WTC11 (cell line): ENCODE data around the gene IL1RAPL2.

Experiments used
- ATF3 ChIP-seq: sonication (generic); formaldehyde crosslinking; conservative IDR thresholded peaks from 2 replicates; pipeline ENCODE4 v1.8.1; 2022; ENCODE audit warnings: mild to moderate bottlenecking, missing genetic modification reagents
- ATF6 ChIP-seq: sonication (generic); formaldehyde crosslinking; IDR thresholded peaks from 2 replicates; pipeline ENCODE4 v1.8.1; 2023; ENCODE audit warnings: mild to moderate bottlenecking, missing genetic modification reagents
- CTCF ChIP-seq: fragments of 200-600 bp; IDR thresholded peaks from 2 replicates; pipeline ENCODE4 v1.8.0; 2022; ENCODE audit warnings: antibody characterized with exemption
- JAZF1 ChIP-seq: fragments of 250-450 bp; sonication (Bioruptor Pico); IDR thresholded peaks from 2 replicates; pipeline ENCODE4 v1.9.0; 2021; ENCODE audit warnings: moderate library complexity, mild to moderate bottlenecking, inconsistent platforms
- JUN ChIP-seq: sonication (generic); formaldehyde crosslinking; IDR thresholded peaks from 2 replicates; pipeline ENCODE4 v1.8.0; 2023; ENCODE audit warnings: mild to moderate bottlenecking, missing genetic modification reagents
- MAX ChIP-seq: sonication (generic); formaldehyde crosslinking; IDR thresholded peaks from 2 replicates; pipeline ENCODE4 v1.8.0; 2022; ENCODE audit warnings: mild to moderate bottlenecking, missing genetic modification reagents
- PREB ChIP-seq: sonication (generic); formaldehyde crosslinking; IDR thresholded peaks from 2 replicates; pipeline ENCODE4 v1.8.1; 2022; ENCODE audit warnings: mild to moderate bottlenecking, missing genetic modification reagents, moderate library complexity, borderline replicate concordance
- SMAD3 ChIP-seq: sonication (generic); formaldehyde crosslinking; IDR thresholded peaks from 2 replicates; pipeline ENCODE4 v1.8.0; 2022; ENCODE audit warnings: missing genetic modification reagents, mild to moderate bottlenecking, borderline replicate concordance
- SP1 ChIP-seq: sonication (generic); formaldehyde crosslinking; conservative IDR thresholded peaks from 2 replicates; pipeline ENCODE4 v1.8.1; 2022; ENCODE audit warnings: missing genetic modification reagents
- USF2 ChIP-seq: sonication (generic); formaldehyde crosslinking; IDR thresholded peaks from 2 replicates; pipeline ENCODE4 v1.8.1; 2023; ENCODE audit warnings: mild to moderate bottlenecking, missing genetic modification reagents, moderate library complexity
- ZNF219 ChIP-seq: sonication (generic); formaldehyde crosslinking; IDR thresholded peaks from 2 replicates; pipeline ENCODE4 v1.8.0; 2023; ENCODE audit warnings: missing genetic modification reagents, mild to moderate bottlenecking, borderline replicate concordance
- ZNF281 ChIP-seq: sonication (generic); formaldehyde crosslinking; IDR thresholded peaks from 2 replicates; pipeline ENCODE4 v1.8.0; 2023; ENCODE audit warnings: mild to moderate bottlenecking, missing genetic modification reagents
- ZNF512 ChIP-seq: sonication (generic); formaldehyde crosslinking; IDR thresholded peaks from 2 replicates; pipeline ENCODE4 v1.8.1; 2022; ENCODE audit warnings: missing genetic modification reagents, borderline replicate concordance
- ZSCAN18 ChIP-seq: fragments of 250-450 bp; sonication (Bioruptor Pico); IDR thresholded peaks from 2 replicates; pipeline ENCODE4 v2.1.2; 2022; ENCODE audit warnings: mild to moderate bottlenecking, moderate library complexity

GRCh38 chrX:104803219-104803618 lies 237.2 kb downstream of the IL1RAPL2 start:
- TF ChIP-seq ZNF219 (CRISPR knock-in tag) (no peak), JUN (CRISPR knock-in tag) (no peak), MAX (CRISPR knock-in tag) (no peak), CTCF (no peak), JAZF1 (no peak), ZNF281 (no peak), ZNF512 (CRISPR knock-in tag) (no peak), PREB (CRISPR knock-in tag) (no peak), USF2 (no peak), SMAD3 (no peak), ATF3 (no peak), ZSCAN18 (CRISPR knock-in tag) (no peak), SP1 (no peak), ATF6 (no peak)
